EH (cell line): Measurements from ENCODE around the gene OR2V2.
"Not testable (repeated sequence)": the region's sequence is repeated elsewhere in the genome, so short reads cannot be mapped to it uniquely, and the experiment has no call there.

Source experiments
- DNase-seq: peaks from one replicate; pipeline ENCODE4 v3.0.0-alpha.2; 2015; ENCODE audit warnings: low read depth

OR2V2 gene

GRCh38 chr5:181169459-181170236 is 22.3 kb downstream of the OR2V2 start:
- DNase-seq = peak; percentile 78

DNA sequence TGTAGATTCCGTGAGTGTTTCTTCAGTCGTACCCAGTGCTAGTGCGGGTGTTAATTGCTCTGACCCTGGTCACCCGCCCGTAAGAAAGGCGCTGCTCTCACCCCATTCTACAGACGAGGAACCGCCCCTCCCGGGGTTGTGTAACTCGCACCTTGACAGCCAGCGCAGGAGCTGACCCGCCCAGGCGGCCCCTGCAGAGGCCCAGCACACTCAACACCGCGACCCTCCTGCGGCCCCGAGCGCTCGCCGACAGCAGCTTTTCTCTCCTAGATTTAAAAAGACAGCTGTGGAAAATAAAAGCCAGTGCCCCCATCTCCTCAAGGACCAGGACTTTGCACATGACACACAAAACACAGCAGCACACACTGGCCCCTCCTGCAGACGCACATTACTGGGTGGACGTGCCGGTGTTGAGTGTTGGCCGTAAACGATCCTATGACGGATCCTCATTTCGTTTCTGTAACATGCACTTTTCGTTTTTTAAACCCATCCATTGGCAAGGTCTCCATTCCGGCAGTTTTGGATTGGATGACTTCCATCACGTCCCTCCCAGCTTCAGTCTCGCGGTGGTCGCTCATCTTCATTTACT is 22.9 kb downstream of the OR2V2 start:
- DNase-seq = no peak

DNA sequence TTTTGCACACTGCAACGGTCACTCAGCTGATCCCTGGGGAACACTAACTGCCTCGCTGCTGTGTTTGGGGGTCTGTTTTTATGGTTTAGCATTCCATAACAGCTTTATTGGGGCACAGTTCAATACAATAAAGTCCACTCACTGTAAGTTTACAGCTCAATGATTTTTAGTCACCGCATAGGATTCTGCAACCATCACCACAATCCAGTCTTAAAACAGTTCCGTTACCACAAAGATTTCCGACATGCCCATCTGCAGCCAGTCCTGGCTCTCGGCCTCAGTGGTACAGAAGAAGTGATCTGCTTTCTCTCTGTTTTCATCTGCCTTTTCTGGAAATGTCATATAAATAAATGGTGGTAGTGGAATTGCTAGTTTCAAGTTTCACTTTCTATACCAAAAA is 23.6 kb downstream of the OR2V2 start:
- peak; percentile 64 for DNase-seq

DNA sequence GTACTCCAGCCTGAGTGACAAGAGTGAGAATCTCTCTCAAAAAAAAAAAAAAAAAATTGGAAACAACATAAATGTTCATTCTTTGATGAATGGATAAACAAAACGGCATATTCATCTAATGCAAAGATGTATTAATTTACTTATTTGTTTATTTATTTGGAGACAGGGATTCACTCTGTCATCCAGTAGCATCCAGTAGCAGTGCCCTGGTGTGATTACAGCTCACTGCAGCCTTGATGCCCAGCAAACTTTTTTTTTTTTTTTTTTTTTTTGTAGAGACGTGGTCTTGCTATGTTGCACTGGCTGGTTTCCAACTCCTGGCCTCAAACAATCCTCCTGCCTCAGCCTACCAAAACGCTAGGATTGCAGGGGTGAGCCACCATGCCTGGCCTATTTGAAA is 24.4 kb downstream of the OR2V2 start:
- no peak for DNase-seq

DNA sequence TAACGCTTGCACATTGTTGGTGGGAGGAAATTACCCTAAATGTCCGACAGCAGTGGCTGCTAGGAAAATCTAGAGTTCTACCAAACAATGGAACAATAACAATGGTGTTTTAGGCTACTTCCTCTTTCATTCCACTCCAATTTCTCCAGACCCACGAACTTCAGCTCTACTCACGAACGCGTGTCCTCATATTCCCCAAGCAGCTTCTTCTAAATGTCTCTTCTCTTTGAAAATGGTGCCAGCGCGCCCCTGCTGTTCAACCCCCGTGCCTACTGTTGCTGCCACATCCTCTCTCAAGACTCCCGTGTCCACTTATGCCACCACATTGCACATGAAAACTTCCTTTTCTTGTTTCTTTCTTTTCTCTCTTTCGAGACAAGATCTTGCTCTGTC is 25.6 kb downstream of the OR2V2 start:
- DNase-seq = no peak

GRCh38 chr5:181173420-181174342 is 26.3 kb downstream of the OR2V2 start:
- DNase-seq = peak; percentile 47

GRCh38 chr5:181176254-181176952 is 29.0 kb downstream of the OR2V2 start:
- no peak for DNase-seq

DNA sequence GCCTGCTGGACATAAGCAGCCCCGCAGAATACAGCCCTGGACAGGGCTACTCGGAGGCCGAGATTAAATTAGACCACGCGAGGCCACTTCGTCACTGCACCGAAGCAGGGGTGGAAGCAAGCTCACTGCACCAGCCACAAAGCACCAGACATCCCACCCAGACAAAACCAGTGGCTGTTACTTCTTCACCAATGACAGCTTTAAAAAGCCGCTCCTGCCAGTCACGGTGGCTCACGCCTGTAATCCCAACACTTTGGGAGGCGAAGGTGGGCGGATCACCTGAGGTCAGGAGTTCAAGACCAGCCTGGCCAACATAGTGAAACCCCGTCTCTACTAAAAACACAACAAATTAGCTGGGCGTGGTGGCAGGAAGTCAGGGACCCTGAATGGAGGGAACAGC is 30.2 kb downstream of the OR2V2 start:
- not testable (repeated sequence) for DNase-seq

- peak; percentile 73 for DNase-seq
Measured at GRCh38 chr5:181181650-181182565, 34.5 kb downstream of the OR2V2 start.

GRCh38 chr5:181182651-181183050 is 35.3 kb downstream of the OR2V2 start:
- no peak for DNase-seq

DNA sequence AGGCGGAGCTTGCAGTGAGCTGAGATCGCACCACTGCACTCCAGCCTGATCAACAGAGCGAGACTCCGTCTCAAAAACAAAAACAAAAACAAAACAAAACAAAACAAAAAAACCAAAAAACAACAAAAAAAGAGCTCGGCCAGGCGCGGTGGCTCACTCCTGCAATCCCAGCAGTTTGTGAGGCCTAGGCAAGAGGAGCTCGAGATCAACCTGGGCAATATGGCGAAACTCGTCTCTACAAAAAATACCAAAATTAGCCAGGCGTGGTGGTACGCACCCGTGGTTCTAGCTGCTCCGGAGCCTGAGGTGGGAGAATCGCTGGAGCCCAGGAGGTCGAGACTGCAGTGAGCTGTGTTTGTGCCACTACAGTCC is 37.4 kb downstream of the OR2V2 start:
- DNase-seq = no peak

- DNase-seq = no peak
Measured at GRCh38 chr5:181185560-181185959, 38.2 kb downstream of the OR2V2 start.

DNA sequence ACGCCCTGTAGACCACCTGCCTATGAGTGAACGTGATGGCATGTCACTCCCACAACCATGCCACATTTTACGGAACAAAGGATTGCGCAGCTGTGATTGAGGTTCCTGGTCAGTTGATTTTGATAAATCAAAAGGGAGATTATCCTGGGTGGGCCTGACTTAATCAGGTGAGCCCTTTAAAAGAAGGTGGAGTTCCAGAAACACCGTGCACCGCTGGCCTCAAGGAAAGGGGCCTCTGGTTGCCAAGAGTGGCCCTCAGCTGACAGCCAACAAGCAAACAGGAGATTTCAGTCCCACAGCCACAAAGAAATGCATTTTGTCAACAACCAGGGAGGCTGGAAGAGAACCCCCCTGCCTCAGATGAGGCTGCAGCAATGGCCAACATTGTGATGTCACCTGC is 38.6 kb downstream of the OR2V2 start:
- DNase-seq = no peak

DNA sequence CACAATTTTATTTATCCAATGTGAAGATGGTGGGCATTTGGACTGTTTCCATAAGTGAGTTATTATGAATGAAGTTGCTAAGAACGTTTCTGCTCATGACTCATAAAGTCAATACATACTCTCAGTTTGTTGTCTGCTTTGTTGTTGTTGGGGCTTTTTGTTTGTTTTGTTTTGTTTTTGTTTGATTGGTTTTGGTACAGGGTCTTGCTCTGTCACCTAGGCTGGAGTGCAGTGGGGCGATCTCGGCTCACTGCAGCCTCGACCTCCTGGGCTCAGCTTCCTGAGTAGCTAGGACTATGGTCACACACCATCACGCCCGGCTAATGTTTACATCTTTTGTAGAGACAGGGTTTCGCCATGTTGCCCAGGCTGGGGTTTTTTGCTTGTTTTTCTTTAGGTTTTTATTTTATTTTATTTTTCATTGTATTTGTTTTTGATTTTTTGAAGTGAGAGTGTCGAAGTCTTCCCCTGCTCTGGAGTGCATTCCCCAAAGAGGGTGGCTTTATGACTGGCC is 39.7 kb downstream of the OR2V2 start:
- DNase-seq = no peak

DNA sequence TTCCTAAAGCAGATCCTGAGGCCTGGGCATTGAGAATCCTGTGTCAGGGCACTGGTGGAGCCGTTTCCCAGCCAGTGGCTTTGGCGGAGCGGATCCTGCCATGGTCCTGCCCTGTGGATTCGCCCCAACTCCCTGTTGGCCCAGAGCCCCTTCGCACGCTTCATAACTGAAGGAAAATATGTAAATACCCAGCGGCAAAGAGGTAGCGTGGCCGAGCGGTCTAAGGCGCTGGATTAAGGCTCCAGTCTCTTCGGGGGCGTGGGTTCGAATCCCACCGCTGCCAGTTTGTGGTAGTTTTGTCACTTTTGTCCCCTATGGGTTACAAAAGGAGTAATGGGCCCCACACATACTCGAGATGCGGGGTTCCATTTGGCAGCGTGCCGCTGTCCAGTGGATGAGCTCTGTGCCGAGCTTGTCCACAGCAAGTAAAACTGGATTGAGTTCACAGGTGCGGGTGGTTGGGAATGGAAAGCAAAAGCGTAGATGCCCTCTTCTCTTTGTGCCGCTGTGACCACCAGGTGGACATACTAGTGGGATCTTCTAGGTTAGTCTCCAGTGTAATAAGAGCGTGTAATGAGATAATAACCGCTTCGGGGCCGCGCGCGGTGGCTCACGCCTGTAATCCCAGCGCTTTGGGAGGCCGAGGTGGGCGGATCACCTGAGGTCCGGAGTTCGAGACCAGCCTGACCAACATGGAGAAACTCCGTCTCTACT is 40.3 kb downstream of the OR2V2 start:
- DNase-seq = peak; percentile 88

GRCh38 chr5:181188700-181189362 is 41.4 kb downstream of the OR2V2 start:
- DNase-seq = peak; percentile 82

DNA sequence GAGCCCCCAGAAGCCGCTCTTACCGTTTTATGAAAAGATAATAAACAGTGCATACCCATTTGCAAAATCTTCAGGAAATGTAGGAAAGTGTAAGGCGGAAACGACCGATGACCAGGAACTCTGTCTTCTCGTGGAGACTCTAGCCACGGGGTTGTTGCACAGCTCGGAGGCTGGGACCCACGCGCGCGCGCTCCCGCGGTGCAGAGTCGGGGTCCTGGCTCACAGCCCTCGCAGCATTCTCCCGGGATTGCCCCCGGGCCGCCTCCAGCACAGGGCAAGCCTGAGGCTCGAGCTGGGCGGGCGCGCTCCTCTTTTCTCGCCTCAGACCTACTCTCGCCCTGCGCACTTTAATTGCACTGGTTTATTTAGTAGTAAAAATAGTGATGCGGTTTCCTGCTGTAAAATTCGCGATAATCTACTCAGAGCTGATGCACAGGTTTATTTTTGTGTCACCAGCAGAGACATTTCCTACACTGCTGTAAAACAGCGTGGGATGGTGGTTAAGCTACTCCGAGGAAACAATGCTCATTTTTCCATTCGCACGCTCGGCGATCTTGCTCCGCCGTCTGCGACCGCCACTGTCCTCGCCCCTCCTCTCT is 42.1 kb downstream of the OR2V2 start:
- peak; percentile 46 for DNase-seq

DNA sequence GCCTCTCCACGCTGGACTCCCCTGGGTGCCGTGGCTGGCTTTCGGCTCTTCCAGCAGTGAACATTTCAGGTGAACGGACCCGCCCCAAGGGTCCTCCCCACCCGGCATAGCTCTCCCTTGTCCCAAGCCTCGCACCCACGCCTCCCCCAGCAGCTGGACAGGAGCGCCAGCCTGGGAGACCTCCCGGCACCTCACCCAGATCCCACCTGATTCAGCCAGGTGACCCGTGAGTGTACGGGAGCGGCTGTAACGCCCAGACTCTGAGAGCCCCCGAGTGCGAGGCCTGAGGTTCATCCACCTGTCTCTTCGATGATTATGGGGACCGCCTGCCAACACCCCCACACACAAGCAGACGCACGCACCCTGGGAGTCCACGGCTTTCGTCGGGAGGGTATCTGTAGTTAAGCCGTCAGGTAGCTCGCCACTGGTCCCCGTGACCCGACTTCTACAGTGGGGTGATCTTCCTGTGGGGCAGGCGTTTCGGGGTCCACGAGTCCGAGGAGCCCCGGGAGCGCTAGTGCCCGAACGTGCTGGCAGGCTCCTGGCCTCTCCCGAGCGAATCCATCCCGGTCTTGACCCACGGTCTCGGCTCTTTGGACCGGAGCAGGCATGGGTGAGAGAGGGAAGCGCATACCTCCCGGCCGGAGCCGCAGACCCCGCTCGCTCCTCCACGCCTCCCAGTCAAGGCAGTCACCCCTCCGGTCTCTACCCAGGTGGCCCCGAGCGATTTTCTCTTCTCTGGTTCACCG is 42.8 kb downstream of the OR2V2 start:
- DNase-seq = no peak
